IPS DF 6.9 (cell line): ENCODE results near the gene KAT7.

Experiments
- DNase-seq: peaks from one replicate; pipeline ENCODE4 v3.0.0-alpha.2; 2013; ENCODE audit warnings: low read depth, low spot score
- H3K27ac ChIP-seq: one replicate; pipeline ENCODE4 v1.5.1; 2013; ENCODE audit warnings: low read length, control low read depth
- H3K27me3 ChIP-seq: 2 replicates; pipeline ENCODE4 v1.6.1; 2013; ENCODE audit warnings: mild to moderate bottlenecking, low read length; ENCODE audit not compliant: control insufficient read depth, insufficient read depth
- H3K36me3 ChIP-seq: 2 replicates; pipeline ENCODE4 v1.6.1; 2013; ENCODE audit warnings: low read length; ENCODE audit not compliant: control insufficient read depth, insufficient read depth
- H3K4me1 ChIP-seq: 2 replicates; pipeline ENCODE4 v1.6.1; 2013; ENCODE audit warnings: low read length; ENCODE audit not compliant: control insufficient read depth, insufficient read depth
- H3K4me3 ChIP-seq: 2 replicates; pipeline ENCODE4 v1.5.1; 2013; ENCODE audit warnings: mild to moderate bottlenecking, low read length
- H3K9me3 ChIP-seq: 2 replicates; pipeline ENCODE4 v1.6.1; 2013; ENCODE audit warnings: low read length, inconsistent platforms; ENCODE audit not compliant: control insufficient read depth, insufficient read depth
- whole genome bisulfite sequencing: extraction: QIAGEN DNeasy Blood & Tissue Kit; methylation state at CpG from one replicate; pipeline ENCODE4 v1.1.7; 2013; ENCODE audit warnings: mixed read lengths, missing lambda C conversion rate; ENCODE audit not compliant: insufficient read length, insufficient coverage; 5-methylcytosine and 5-hydroxymethylcytosine counted together

KAT7 gene

DNA sequence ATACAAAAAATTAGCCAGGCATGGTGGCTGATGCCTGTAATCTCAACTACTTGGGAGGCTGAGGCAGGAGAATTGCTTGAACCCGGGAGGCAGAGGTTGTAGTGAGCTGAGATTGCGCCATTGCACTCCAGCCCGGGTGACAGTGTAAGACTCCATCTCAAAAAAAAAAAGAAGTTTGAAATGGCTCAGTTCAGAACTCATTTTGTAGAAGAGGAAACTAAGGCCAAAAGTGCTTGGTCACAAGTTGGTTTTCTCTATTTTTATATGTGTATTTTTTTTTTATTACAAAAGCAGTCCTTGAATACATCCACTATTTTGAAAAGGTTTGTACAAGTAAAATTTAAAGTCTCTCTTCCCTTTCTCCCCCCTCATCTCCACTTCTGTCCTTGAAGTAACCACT, 53.9 kb downstream of the KAT7 start:
- no peak overlapping the region for H3K4me3 ChIP-seq
- no CpG with 5 or more reads among the region's 3 CpGs for WGBS

GRCh38 chr17:49842846-49843245, 54.4 kb downstream of the KAT7 start:
- no CpG with 5 or more reads among the region's 6 CpGs for WGBS
- Histone ChIP-seq H3K4me1 (no peaks in the 10 kb centered on the region), H3K27ac (no peak overlapping the region), H3K27me3 (no peaks in the 10 kb centered on the region), H3K4me3 (no peak overlapping the region), H3K9me3 (no peaks in the 10 kb centered on the region), H3K36me3 (peaks cover 4% of the 10 kb centered on the region; the same call in 1 of the 2 replicates)
- no peak for DNase-seq

More for the DNA sequence above, 53.9 kb downstream of the KAT7 start:
- H3K36me3 ChIP-seq: peaks cover 4% of the 10 kb centered on the region; the same call in 1 of the 2 replicates
- no peaks in the 10 kb centered on the region for H3K4me1 ChIP-seq
- DNase-seq: no peak
- no peaks in the 10 kb centered on the region for H3K27me3 ChIP-seq
- H3K27ac ChIP-seq: no peak overlapping the region
- H3K9me3 ChIP-seq: no peaks in the 10 kb centered on the region

DNA sequence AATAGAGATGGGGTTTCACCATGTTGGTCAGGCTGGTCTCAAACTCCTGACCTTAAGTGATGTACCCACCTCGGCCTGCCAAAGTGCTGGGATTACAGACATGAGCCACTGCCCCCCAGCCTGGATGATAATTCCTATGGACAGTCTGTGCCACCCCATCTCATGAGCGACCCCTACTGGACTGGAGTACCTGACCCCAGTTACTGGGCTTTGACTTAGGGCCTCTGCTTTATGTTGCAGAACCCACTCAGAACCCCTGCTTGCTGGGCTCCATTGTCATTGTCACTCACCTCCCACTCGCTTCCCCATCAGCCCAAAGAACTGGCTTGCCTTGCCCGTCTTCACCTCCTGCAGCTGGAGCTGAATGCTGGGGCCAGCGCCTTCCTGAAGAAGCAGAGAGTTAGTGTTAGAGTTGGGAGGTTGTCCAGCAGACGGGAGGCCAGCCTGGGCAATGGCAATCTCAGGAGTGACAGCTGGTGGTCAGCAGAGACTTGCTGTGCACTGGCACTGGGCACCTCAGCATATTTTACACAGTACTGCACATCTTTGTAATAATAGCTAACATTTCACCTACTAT, 55.4 kb downstream of the KAT7 start:
- Histone ChIP-seq H3K36me3 (0 out of 2 replicates have a peak, but pooled peaks cover 2% of the 10 kb centered on the region), H3K4me1 (no peaks in the 10 kb centered on the region), H3K27ac (no peak overlapping the region), H3K9me3 (no peaks in the 10 kb centered on the region), H3K27me3 (no peaks in the 10 kb centered on the region), H3K4me3 (no peak overlapping the region)
- DNase-seq: no peak
- no CpG with 5 or more reads among the region's 6 CpGs for WGBS

DNA sequence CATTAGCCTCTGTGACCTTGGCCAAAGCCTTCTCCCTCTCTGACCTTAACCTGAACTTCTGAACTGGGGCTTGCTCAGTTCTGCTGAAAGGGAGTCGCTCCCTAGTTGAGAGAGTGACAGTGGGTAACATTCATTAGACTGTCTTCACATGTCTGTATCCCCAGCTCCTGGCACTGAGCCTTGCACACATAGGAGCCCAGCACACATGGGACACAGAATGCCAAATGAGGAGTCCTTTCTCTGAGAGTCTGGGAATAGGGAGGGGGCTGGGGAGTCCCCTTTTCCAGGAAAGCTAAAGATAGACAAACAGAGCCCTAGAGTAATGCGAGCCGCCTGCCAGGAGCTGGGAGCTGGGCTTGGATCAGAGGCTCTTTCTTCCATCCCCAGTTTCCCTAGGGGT, 56.8 kb downstream of the KAT7 start:
- no peaks in the 10 kb centered on the region for H3K9me3 ChIP-seq
- DNase-seq: no peak
- H3K4me3 ChIP-seq: no peak overlapping the region
- H3K4me1 ChIP-seq: no peaks in the 10 kb centered on the region
- no peak overlapping the region for H3K27ac ChIP-seq
- no CpG with 5 or more reads among the region's 3 CpGs for WGBS
- H3K36me3 ChIP-seq: 0 out of 2 replicates have a peak, but pooled peaks cover 2% of the 10 kb centered on the region
- H3K27me3 ChIP-seq: no peaks in the 10 kb centered on the region; the same call in 1 of the 2 replicates

- Histone ChIP-seq H3K4me1 (peaks cover 4% of the 10 kb centered on the region), H3K4me3 (no peak overlapping the region), H3K9me3 (no peaks in the 10 kb centered on the region), H3K27me3 (peaks cover 2% of the 10 kb centered on the region; the same call in 1 of the 2 replicates), H3K36me3 (no peaks in the 10 kb centered on the region), H3K27ac (no peak overlapping the region)
- WGBS: no CpG with 5 or more reads among the region's 9 CpGs
- DNase-seq: no peak
These were observed 58.6 kb downstream of the KAT7 start for GRCh38 chr17:49846938-49847712.

GRCh38 chr17:49848019-49848473, 59.6 kb downstream of the KAT7 start, which contains the start of gene TAC4:
Gene TAC4 (minus strand): TSS chr17:49848069. CDS start chr17:49848017, 52 bp downstream.
- Histone ChIP-seq H3K27ac (no peak within 1 kb of the TSS), H3K9me3 (no peaks in the 10 kb centered on the region), H3K4me1 (peaks cover 4% of the 10 kb centered on the region), H3K4me3 (no peak within 1 kb of the TSS), H3K27me3 (peaks cover 2% of the 10 kb centered on the region; the same call in 1 of the 2 replicates), H3K36me3 (no peaks in the 10 kb centered on the region)
- no peak for DNase-seq

GRCh38 chr17:49848739-49849138, 60.3 kb downstream of the KAT7 start:
- no peaks in the 10 kb centered on the region for H3K36me3 ChIP-seq
- H3K27me3 ChIP-seq: peaks cover 2% of the 10 kb centered on the region; the same call in 1 of the 2 replicates
- WGBS: no CpG with 5 or more reads among the region's 5 CpGs
- no peak overlapping the region for H3K4me3 ChIP-seq
- H3K9me3 ChIP-seq: no peaks in the 10 kb centered on the region
- no peak overlapping the region for H3K27ac ChIP-seq
- H3K4me1 ChIP-seq: peaks cover 4% of the 10 kb centered on the region
- no peak for DNase-seq

DNA sequence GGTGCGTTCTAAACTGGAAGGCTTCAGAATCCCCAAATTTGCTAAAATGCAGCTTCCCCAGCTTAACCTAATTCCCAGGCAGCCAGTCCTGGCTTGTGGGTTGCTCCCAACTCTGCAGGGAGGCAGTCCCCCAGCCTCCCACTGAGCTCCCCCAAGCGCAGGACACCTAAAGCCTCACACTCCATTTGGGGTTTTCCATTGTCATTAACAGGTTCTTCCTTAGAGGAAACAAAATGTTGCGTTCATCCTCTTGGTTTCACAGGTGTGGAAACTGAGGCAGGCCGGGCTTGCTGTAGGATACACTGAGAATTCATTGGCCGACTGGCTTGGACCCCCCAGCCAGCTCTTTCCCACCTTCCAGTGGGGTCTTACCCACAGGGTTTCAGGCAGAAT, 61.7 kb downstream of the KAT7 start:
- H3K9me3 ChIP-seq: no peaks in the 10 kb centered on the region
- peaks cover 2% of the 10 kb centered on the region; the same call in 1 of the 2 replicates for H3K27me3 ChIP-seq
- no peak overlapping the region for H3K27ac ChIP-seq
- H3K4me3 ChIP-seq: no peak overlapping the region
- no peak for DNase-seq
- H3K36me3 ChIP-seq: no peaks in the 10 kb centered on the region
- H3K4me1 ChIP-seq: peaks cover 4% of the 10 kb centered on the region
- WGBS: no CpG with 5 or more reads among the region's 5 CpGs

DNA sequence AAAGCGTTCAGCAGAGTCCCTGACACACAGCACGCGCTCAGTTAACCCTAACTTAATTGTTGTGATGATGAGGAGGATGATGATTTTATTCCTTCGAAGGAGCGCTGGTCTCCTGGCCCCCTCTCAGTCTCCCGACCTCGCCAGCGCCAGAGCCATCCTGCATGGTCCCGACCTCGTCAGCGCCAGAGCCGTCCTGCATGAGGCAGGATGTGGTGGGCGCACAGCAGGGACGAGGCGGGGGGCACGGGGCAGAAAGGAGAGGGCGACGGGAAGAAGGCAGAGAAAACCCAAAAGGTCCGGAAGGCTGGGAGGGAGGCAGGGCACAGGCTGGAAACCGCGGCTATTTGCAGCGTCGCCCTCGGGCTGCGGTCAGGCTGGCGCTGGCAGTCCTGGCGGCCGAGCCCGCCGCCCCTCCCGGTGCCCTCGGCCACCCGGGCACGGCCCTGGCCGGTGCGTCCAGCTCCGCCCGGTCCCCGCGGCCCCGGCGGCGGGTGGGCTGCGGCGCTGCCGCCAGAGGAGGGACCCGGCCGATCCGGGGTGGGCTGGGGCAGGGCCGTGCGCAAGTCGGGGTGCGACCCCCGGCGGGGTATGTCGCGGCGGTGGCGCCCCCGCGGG, 62.4 kb downstream of the KAT7 start:
- Histone ChIP-seq H3K9me3 (no peaks in the 10 kb centered on the region), H3K27ac (no peak overlapping the region), H3K27me3 (peaks cover 2% of the 10 kb centered on the region; the same call in 1 of the 2 replicates), H3K36me3 (no peaks in the 10 kb centered on the region), H3K4me3 (peak overlapping the region; percentile 43; the same call in 1 of the 2 replicates), H3K4me1 (peaks cover 4% of the 10 kb centered on the region)
- no peak for DNase-seq
- no CpG with 5 or more reads among the region's 61 CpGs for WGBS
